GM19035 (cell line): Measurements from ENCODE around the gene ERC1.
"Not testable (repeated sequence)": the region's sequence is repeated elsewhere in the genome, so short reads cannot be mapped to it uniquely, and the experiment has no call there.

ENCODE experiments used
- ATAC-seq: cut with Tn5 transposase; IDR thresholded peaks from one replicate; pipeline ENCODE4 v1.9.1; 2021; ENCODE audit not compliant: unreplicated experiment

The ERC1 gene

DNA sequence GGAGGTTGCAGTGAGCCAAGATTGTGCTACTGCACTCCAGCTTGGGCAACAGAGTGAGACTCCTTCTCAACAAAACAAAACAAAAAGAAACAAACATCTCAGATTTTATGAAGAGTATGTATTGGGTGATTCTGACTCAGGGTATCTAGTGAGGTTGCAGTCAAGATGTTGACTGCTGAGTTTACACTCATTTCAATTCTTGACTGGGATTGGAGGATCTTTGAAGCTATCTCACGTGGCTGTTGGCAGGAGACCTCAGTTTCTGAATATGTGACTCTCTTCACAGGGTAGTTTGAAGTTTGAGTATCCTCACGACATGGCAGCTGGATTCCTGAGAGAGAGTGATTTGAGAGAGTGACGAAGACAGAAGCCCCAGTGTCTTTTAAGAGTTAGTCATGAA is 29.4 kb downstream of the ERC1 start:
- ATAC-seq: no peak

DNA sequence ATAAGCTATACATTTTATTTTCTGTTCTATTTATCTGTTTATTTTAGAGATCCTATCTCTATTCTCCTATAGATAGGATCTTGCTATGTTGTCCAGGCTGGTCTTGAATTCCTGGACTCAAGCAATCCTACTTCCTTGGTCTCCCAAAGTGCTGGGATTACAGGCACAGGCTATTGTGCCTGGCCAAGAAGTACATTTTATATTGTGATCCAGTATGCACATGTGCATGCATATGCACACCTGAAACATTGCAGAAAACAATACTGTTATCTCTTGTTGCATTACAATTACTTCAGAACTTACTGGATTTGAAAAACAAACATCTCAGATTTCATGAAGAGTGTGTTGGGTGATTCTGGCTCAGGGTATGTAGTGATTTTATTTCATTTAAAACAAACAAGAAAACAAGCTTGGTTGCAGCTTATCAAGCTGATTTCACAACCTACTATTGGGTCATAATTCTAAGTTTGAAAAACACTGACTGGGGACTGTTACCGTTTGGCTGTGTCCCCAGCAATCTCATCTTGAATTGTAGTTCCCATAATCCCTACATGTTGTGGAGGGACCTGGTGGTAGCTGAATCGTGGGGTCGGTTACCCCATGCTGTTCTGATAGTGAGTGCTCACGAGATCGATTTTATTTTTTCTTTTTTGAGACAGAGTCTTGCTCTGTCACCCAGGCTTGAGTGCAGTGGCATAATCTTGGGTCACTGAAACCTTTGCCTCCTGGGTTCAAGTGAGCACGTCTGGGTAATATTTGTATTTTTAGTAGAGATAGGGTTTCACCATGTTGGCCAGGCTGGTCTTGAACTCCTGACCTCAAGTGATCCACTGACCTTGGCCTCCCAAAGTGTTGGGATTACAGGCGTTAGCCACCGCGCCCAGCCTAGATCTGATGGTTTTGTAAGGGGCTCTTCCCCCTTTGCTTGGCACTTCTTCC is 31.3 kb downstream of the ERC1 start:
- ATAC-seq: no peak

DNA sequence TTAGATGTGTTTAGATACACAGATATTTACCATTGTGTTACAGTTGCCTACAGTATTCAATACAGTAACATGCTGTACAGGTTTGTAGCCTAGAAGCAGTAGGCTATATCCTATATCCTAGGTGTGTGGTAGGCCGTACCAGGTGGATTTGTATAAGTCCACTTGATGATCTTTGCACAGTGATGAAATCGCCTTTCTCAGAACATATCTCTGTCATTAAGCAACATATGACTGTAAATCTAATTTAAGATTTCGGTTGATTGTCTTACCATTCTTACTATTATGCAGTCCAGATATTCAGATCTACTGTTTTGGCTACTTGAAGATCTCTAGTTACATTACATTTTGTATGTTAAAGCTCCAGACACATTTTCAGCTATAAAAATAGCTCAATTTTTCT is 39.8 kb downstream of the ERC1 start:
- ATAC-seq: no peak

- ATAC-seq: no peak
These were observed 43.2 kb downstream of the ERC1 start for GRCh38 chr12:1034243-1034642.

GRCh38 chr12:1034751-1035457 is 43.9 kb downstream of the ERC1 start:
- ATAC-seq: no peak

DNA sequence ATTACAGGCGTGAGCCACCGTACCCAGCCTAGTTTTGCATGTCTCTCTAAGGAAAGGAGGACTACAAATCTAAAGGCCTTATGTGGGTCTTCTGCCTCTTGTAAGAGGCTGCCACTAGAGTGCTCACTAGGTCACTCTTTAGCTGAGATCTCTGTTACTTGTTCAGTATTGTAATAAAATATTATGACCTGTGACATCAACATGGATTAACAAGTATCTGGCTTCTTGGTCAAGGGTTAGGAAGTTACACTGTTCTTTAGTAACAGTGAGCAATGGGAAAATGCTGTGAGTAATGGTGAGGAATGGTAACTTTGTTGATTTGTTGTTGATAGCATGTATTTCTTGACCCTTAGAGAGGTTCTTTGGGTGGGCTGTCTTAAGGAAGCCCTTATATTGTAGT is 50.5 kb downstream of the ERC1 start:
- no peak for ATAC-seq

- ATAC-seq: no peak
These were observed 53.2 kb downstream of the ERC1 start for GRCh38 chr12:1044199-1044598.

DNA sequence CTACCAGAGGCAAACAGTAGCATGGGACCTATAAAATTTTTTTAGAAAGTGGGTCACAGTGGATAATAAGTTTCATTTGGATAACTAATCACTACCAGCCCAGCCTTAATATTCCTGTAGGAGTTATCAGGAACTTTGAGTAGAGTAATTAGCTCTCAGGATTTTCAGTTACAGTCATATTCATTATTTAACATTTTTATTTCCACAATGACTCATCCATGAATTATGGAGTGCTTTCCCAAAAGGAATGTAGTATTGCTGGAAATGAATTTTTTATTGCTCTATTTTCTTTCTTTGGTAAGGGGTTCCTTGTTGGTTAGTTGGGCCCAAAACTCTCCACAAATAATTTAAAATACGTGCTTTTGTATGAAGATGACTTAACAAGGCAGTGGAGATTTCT is 53.7 kb downstream of the ERC1 start:
- no peak for ATAC-seq

- no peak for ATAC-seq
These were observed 55.7 kb downstream of the ERC1 start for GRCh38 chr12:1046727-1047126.

DNA sequence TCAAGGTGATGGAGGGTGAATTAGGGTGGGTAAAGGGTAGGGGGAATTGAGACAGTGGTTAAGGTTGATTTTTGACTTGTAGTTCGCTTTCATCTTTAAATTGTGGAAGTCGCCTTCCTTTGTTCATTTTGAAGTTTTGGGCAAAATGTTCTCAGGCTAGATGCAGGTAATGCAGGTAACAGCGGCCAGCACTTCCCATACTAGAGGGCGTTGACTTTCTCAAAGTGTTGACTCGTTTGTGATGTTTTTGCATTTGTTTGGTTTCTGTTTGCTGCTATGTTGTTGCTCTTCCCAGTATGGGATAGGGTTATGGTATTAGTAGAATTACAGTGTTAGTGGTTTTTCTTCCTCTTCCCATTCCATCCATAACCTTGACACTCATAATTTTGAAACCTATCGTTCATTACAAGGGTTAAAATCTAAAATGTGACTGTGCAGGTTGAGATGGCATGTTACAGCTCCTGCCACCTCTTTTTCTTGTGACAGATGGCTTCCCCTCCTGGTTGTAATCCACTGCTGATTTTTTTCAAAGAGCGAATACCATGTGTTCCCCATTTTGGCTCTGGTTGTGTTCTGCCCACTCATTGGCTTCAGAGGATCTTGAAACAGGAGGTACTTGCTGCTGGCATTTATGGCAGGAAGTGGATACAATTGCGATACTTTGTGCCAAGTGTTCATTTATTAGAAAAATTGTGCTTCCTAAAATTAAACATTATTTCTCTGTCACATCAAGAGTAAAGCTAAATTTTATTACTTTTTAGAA is 57.1 kb downstream of the ERC1 start:
- no peak for ATAC-seq

DNA sequence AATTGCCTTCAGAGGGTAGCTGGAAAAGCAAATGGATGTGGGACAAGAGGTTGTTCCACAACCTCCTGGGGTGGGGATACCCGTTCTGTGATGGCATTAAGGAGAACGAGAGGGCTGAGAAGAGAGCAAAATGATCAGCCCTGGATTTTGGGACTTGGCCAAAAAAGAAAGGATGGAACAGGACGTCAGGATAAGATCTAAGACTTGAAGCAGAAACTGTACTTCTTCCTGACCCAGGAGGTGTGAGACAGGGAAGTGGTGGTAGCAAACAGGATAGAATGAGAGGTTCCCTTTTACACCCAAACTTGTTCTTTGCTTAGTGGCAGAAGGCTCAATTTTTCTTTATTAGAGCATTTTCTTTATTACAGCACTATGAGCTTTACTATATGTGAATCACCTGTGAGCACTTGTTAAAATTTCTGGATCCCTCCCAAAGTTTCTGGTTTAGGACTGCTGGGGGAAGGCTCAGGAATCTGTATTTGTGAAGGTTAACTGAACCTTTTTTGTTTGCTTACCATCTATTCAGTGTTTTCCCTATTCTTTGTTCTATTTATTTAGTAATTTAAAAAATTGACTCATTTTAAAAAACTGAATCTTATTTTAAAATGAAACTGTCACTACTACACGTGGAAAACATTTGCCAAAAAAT is 59.2 kb downstream of the ERC1 start:
- ATAC-seq: no peak

DNA sequence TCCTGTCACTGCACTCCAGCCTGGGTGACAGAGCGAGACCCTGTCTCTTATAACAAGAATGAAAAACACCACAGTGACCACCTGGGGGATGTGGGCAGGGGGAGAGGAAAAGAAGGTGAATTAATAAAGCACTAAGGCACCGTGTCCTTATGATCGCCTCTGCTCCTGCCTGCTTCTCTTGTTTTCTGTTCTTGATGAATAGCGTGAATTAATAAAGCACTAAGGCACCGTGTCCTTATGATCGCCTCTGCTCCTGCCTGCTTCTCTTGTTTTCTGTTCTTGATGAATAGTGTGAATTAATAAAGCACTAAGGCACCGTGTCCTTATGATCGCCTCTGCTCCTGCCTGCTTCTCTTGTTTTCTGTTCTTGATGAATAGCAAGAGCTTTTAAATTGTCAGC is 60.6 kb downstream of the ERC1 start:
- ATAC-seq: not testable (repeated sequence)

- ATAC-seq: no peak
These were observed 62.7 kb downstream of the ERC1 start for GRCh38 chr12:1053690-1054089.

DNA sequence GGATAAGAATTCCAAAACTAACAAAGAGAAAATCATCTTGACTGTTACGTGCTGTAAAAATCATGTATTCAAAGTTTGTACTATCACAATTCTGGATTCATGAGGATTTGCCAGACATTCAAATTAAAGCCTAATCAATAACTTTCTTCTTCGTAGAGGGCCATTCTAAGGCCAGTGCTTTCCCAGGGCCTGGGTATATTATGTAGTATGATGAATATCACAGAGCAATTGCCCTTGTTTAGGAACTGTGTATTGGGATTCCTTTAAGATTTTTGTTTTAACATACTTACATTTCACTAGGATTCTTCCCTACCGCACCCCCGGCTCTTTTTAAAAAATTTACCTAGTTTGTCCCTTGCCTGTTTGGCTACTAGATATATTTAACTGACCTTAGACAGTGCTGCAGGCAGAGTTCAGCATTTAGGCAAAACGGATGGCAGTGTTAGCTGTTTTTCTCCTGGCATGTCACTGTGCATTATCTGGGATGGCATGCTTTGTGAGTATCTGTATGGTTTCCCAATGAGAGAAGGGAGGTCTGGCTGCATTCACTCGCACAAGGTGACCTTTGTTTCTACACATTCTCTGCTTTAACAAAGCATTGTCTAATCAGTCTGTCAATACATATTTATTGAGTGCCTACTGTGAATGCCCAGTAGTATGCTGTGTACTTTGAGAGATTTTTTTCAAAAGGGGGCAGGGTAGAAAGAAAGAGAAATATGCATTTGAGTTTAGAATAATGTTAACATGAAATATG is 63.3 kb downstream of the ERC1 start:
- no peak for ATAC-seq

- no peak for ATAC-seq
These were observed 65.4 kb downstream of the ERC1 start for GRCh38 chr12:1056390-1056789.

DNA sequence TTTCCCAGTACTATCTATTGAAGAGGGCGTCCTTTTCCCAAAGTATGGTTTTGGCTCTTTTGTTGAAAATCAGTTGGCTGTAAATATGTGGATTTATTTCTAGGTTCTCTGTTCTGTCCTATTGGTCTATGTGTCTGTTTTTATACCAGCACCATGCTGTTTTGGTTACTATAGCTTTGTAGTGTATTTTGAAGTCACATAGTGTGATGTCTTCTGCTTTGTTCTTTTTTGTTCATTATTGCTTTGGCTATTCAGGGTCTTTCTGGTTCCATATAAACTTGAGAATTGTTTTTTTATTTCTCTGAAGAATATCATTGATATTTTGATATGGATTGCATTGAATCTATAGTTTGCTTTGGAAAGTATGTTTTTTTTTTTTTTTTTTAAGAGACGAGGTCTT is 67.4 kb downstream of the ERC1 start:
- no peak for ATAC-seq

DNA sequence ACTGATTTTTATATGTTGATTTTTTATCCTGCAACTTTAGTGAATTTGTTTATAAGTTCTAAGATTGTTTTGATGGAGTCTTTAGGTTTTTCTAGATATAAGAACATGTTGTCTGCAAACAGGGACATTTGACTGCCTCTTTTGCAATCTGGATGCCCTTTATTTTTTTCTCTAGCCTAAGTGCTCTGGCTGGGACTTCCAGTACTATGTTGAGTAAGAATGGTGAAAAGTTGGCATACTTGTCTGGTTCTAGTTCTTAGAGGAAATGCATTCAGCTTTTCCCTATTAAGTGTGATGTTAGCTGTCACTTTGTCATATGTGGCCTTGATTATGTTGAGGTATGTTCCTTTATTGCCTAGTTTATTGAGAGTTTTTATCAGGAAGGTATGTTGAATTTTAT is 68.1 kb downstream of the ERC1 start:
- ATAC-seq: no peak

DNA sequence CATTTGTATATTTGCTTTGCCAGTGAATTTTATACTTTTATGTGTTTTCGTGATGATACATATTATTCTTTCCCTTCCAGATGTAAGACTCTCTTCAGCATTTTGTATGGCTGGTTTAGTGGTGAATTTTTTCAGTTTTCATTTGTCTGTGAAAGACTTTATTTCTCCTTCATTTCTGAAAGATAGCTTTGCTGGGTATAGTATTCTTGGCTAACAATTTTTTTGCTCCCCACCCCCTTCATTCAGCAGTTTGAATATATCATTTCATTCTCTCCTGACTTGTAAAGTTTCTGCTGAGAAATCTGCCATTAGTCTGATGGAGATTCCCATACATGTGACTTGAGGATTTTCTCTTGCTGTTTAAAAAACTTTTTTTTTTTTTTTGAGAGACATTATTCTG is 72.8 kb downstream of the ERC1 start:
- no peak for ATAC-seq

GRCh38 chr12:1064317-1064716 is 73.3 kb downstream of the ERC1 start:
- ATAC-seq: no peak

- ATAC-seq: no peak
These were observed 74.6 kb downstream of the ERC1 start for GRCh38 chr12:1065629-1066028.
